HFF-Myc (cell line): ENCODE results near the gene NPM3.

ENCODE experiments used
- DNase-seq: peaks from one replicate; pipeline ENCODE4 v3.0.0-alpha.2; 2011; ENCODE audit warnings: low read depth; ENCODE audit errors: extremely low read depth
- H3K4me3 ChIP-seq: replicated peaks from 2 replicates; pipeline ENCODE4 v1.5.1; 2011; ENCODE audit warnings: low read depth, mild to moderate bottlenecking, control low read depth, low read length
- CTCF ChIP-seq: IDR thresholded peaks from 2 replicates; pipeline ENCODE4 v1.5.1; 2012; ENCODE audit warnings: mild to moderate bottlenecking, low read depth, low read length, control low read depth; ENCODE audit errors: missing control alignments

The NPM3 gene

GRCh38 chr10:101741938-101742337 lies 41.3 kb downstream of the NPM3 start:
- no peak for DNase-seq
- no peak overlapping the region for H3K4me3 ChIP-seq
- TF ChIP-seq CTCF: no peak

- no peak for DNase-seq
- TF ChIP-seq CTCF: no peak
- no peak overlapping the region for H3K4me3 ChIP-seq
These were observed 46.6 kb downstream of the NPM3 start for GRCh38 chr10:101736666-101737065.

- DNase-seq: no peak
- H3K4me3 ChIP-seq: no peak overlapping the region
- TF ChIP-seq CTCF: no peak
These were observed 51.1 kb downstream of the NPM3 start for GRCh38 chr10:101732096-101732495.
